NT2/D1 (cell line): Measurements from ENCODE around the gene OR51E2.

Source experiments
- SUZ12 ChIP-seq: IDR thresholded peaks from 2 replicates; pipeline ENCODE4 v1.6.1; 2011; ENCODE audit not compliant: insufficient read length, insufficient read depth; ENCODE audit errors: extremely low read depth
- ZNF274 ChIP-seq: IDR thresholded peaks from 2 replicates; pipeline ENCODE4 v1.6.1; 2011; ENCODE audit warnings: mild to moderate bottlenecking, low read depth, low read length

- TF ChIP-seq ZNF274, result no peak
- no peak for TF ChIP-seq SUZ12
These were observed 49.9 kb downstream of the OR51E2 start for GRCh38 chr11:4647766-4648165.
